Prostate gland (tissue), 2 donors: ENCODE results near the gene TLR4. TPM values are rescaled to one million over a fixed set of nuclear protein-coding genes. Genes with fewer than 3 reads are reported as not detected.

ENCODE experiments used
- DNase-seq: peaks from one replicate; pipeline ENCODE4 v3.0.0-alpha.2; 2019; ENCODE audit warnings: low spot score
- H3K27ac ChIP-seq, 2 donors: fragments of 200-600 bp; sonication (generic); 2 replicates each; pipeline ENCODE4 v1.5.1; 2017 to 2019
- H3K27me3 ChIP-seq: fragments of 200-600 bp; sonication (generic); replicated peaks from 2 replicates; pipeline ENCODE4 v1.5.1; 2019; ENCODE audit not compliant: insufficient read depth
- H3K36me3 ChIP-seq, 2 donors: fragments of 200-600 bp; sonication (generic); 1 replicate in 1 of 2; 2 replicates in 1 of 2; pipeline versions ENCODE4 v1.5.1 to v1.8.1; 2017 to 2019
- H3K4me1 ChIP-seq: fragments of 200-600 bp; sonication (generic); replicated peaks from 2 replicates; pipeline ENCODE4 v1.5.1; 2019
- H3K4me3 ChIP-seq, 2 donors: fragments of 200-600 bp; sonication (generic); 2 replicates each; pipeline ENCODE4 v1.5.1; 2017 to 2019
- H3K9me3 ChIP-seq: fragments of 200-600 bp; sonication (generic); 2 replicates; pipeline ENCODE4 v1.5.1; 2017
- POLR2A ChIP-seq: fragments of 450-650 bp; IDR thresholded peaks from one replicate; pipeline ENCODE4 v1.6.1; 2016; ENCODE audit warnings: antibody characterized with exemption, mild to moderate bottlenecking
- POLR2AphosphoS5 ChIP-seq: sonication (generic); formaldehyde crosslinking; IDR thresholded peaks from one replicate; pipeline ENCODE4 v1.6.1; 2017; ENCODE audit warnings: antibody characterized with exemption
- WGBS: methylation state at CpG from one replicate; pipeline ENCODE4 v1.1.5; 2018; 5-methylcytosine and 5-hydroxymethylcytosine counted together
- intact Hi-C: fragments of 100-400 bp; cut with DNase I; formaldehyde crosslinking; loops from one replicate; pipeline ENCODE4 v1.14.2; 2022
- total RNA-seq, 2 donors: library from RNA; depleted of rRNA; stranded (reverse); fragments of >200 nt; gene quantifications; one replicate each; pipeline ENCODE4 v1.1.0, GENCODE V29; 2016
- TF ChIP-seq, protein P1 (sequence below), 4 experiments: fragments of 200-600 bp in 2 of 4; fragments of 450-650 bp in 2 of 4; sonication (generic) in 2 of 4; IDR thresholded peaks; 1 replicate in 3 of 4; 2 replicates in 1 of 4; pipeline ENCODE4 v1.5.1; 2016 to 2019; ENCODE audit warnings: antibody characterized with exemption in 4 of 4, mild to moderate bottlenecking in 2 of 4, moderate library complexity in 2 of 4

The TLR4 gene
- 1 to 10 TPM; 4.7 to 9.7 TPM for total RNA-seq

DNA sequence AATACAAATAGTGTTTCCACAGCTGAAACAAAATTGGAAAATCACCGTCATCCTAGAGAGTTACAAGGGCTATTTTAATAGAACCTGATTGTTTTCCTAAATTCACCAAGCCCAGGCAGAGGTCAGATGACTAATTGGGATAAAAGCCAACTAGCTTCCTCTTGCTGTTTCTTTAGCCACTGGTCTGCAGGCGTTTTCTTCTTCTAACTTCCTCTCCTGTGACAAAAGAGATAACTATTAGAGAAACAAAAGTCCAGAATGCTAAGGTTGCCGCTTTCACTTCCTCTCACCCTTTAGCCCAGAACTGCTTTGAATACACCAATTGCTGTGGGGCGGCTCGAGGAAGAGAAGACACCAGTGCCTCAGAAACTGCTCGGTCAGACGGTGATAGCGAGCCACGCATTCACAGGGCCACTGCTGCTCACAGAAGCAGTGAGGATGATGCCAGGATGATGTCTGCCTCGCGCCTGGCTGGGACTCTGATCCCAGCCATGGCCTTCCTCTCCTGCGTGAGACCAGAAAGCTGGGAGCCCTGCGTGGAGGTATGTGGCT is at the start of gene TLR4:
TSS of gene TLR4 (plus strand) at position 380 of the 552 bp plus-strand sequence. CDS start at position 450, 70 bp downstream.
- intact Hi-C loops: no loop called here
- 19% methylated on average over 13 of the region's 13 CpGs for WGBS
- H3K4me3 ChIP-seq: peak within 1 kb of the TSS; percentile 8 to 25
- no peaks in the 10 kb centered on the region for H3K36me3 ChIP-seq
- H3K4me1 ChIP-seq: no peaks in the 10 kb centered on the region
- DNase-seq: peak; percentile 30
- TF ChIP-seq POLR2AphosphoS5: peak; percentile 20
- TF ChIP-seq, protein P1, sequence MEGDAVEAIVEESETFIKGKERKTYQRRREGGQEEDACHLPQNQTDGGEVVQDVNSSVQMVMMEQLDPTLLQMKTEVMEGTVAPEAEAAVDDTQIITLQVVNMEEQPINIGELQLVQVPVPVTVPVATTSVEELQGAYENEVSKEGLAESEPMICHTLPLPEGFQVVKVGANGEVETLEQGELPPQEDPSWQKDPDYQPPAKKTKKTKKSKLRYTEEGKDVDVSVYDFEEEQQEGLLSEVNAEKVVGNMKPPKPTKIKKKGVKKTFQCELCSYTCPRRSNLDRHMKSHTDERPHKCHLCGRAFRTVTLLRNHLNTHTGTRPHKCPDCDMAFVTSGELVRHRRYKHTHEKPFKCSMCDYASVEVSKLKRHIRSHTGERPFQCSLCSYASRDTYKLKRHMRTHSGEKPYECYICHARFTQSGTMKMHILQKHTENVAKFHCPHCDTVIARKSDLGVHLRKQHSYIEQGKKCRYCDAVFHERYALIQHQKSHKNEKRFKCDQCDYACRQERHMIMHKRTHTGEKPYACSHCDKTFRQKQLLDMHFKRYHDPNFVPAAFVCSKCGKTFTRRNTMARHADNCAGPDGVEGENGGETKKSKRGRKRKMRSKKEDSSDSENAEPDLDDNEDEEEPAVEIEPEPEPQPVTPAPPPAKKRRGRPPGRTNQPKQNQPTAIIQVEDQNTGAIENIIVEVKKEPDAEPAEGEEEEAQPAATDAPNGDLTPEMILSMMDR (IDR thresholded peaks at IDR 0.05): no peak
- TF ChIP-seq POLR2A: peak; percentile 22
- H3K9me3 ChIP-seq: no peaks in the 10 kb centered on the region
- peak within 1 kb of the TSS; percentile 45 to 58 for H3K27ac ChIP-seq
- no peaks in the 10 kb centered on the region for H3K27me3 ChIP-seq

DNA sequence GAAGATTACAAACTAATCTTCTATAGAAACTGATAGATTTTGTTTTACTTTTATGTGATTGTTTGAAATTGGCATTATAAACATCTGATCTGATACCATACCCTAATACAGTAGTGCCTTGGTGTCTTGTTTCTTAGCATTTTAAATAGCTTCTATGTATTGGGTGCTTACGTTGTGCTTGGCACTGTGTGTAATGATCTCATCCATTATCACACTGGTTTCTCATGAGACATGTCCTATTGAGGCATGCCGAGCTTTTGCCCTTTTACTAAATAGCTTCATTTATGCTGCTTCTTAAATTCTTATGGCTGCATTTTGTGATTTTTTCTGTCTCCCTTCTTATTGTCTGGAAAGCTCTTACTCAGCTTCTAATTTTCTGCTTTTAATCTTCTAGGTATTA is 48.2 kb upstream of the TLR4 start:
- H3K36me3 ChIP-seq: no peaks in the 10 kb centered on the region
- H3K27ac ChIP-seq: no peak overlapping the region
- H3K4me3 ChIP-seq: no peak overlapping the region
- 40% methylated on average over 2 of the region's 2 CpGs for WGBS
- intact Hi-C loops: no loop called here
- TF ChIP-seq POLR2AphosphoS5 (no peak), POLR2A (no peak)
- TF ChIP-seq, protein P1 (IDR thresholded peaks at IDR 0.05): no peak
- H3K27me3 ChIP-seq: no peaks in the 10 kb centered on the region
- no peak for DNase-seq
- no peaks in the 10 kb centered on the region for H3K4me1 ChIP-seq
- H3K9me3 ChIP-seq: no peaks in the 10 kb centered on the region

DNA sequence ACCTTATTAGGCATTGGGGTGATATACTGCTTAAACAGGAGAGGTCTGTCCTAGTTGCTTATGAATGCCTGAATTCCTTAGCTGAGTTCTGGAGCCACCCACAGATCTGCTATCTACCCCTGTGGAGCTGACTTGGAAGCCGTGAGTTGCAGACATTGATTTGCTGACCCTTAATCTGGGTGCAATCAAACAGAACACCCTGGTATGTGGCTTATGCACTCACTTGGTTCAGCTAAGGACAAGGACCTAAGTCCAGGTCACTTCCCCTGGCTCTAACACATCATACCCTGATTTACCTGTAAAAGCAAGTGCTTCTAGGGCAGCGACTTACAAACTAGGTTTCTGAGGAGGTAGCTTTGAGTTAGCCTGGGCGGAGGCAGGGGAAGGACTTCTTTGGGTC is 41.6 kb upstream of the TLR4 start:
- TF ChIP-seq, protein P1 (IDR thresholded peaks at IDR 0.05): no peak
- TF ChIP-seq POLR2A (no peak), POLR2AphosphoS5 (no peak)
- H3K27me3 ChIP-seq: no peaks in the 10 kb centered on the region
- H3K27ac ChIP-seq: no peak overlapping the region
- no peaks in the 10 kb centered on the region for H3K9me3 ChIP-seq
- H3K36me3 ChIP-seq: no peaks in the 10 kb centered on the region
- WGBS: 88% methylated on average over 3 of the region's 3 CpGs
- H3K4me1 ChIP-seq: no peaks in the 10 kb centered on the region
- intact Hi-C loops: no loop called here
- no peak overlapping the region for H3K4me3 ChIP-seq
- no peak for DNase-seq

DNA sequence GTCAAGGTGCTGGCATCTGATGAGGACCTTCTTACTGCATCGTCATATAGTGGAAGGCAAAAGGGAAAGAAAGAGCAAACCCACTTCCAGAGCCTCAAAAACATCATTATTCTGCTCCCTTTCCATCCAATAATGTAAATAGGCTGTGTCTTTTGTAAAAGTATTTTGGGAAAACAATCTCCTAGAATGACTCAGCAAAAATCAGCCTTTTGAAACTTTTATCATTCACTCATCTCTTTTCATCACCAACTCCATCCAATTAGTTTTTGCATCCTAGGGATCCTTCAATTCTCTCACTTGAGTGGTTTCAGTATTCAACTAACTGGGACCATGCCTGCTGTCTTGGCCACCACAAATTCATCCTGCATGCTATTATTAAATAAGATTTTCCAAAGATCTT is 39.8 kb upstream of the TLR4 start:
- WGBS: 90% methylated on average over 1 of the region's 1 CpG
- Histone ChIP-seq H3K4me1 (no peaks in the 10 kb centered on the region), H3K4me3 (no peak overlapping the region), H3K36me3 (no peaks in the 10 kb centered on the region), H3K27me3 (no peaks in the 10 kb centered on the region), H3K9me3 (no peaks in the 10 kb centered on the region), H3K27ac (no peak overlapping the region)
- no peak for TF ChIP-seq POLR2AphosphoS5
- no peak for TF ChIP-seq POLR2A
- TF ChIP-seq, protein P1 (IDR thresholded peaks at IDR 0.05): no peak
- intact Hi-C loops: no loop called here
- no peak for DNase-seq

DNA sequence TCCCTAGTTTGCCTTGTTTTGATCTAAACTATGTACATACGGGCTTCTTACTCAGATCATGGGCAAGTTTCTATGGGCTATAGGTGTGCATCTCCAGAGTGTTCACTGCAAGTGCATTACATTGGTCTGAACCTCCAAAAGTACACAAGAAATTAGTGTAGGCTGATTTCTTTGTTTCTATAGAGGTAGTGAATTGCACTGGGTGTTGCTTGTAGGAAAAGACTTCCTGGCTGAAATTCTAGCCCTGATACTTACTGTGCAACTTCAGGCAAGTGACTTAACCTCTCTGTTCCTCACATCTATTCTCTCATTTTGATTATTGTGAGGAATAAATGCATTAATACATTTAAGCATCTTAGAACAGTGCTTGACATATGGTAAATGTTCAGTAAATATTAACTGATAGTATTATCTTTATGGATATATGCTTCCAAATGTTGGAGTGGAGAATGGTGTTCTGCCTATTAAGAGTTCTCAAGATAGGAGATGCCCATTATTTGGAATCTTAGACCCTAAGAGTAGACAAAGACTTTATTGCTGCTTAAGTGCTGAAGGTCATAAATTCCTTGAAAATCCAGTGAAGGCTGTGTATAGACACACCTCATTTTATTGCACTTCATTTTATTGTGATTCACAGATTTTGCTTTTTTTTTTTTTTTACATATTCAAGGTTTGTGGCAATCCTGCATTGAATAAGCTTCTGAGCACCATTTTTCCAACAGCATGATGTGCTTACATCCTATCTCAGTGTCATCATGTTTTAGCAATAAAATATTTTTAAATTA is 38.4 kb upstream of the TLR4 start:
- Histone ChIP-seq H3K4me3 (no peak overlapping the region), H3K9me3 (no peaks in the 10 kb centered on the region), H3K27me3 (no peaks in the 10 kb centered on the region), H3K27ac (no peak overlapping the region), H3K36me3 (no peaks in the 10 kb centered on the region), H3K4me1 (no peaks in the 10 kb centered on the region)
- 85% methylated on average over 1 of the region's 1 CpG for WGBS
- no peak for DNase-seq
- intact Hi-C loops: no loop called here
- TF ChIP-seq POLR2A: no peak
- TF ChIP-seq, protein P1 (IDR thresholded peaks at IDR 0.05): no peak
- no peak for TF ChIP-seq POLR2AphosphoS5
